ENCODE results near the gene DNAJC13.
A peak's percentile ranks its signal among the peaks of the same experiment; 100 is the strongest.

- peak in 1 of 11 experiments; percentile 3 for TF ChIP-seq CTCF (IDR thresholded peaks at IDR 0.05 in 8 of 11, conservative IDR thresholded peaks at IDR 0.05 in 3 of 11)
- no peak for TF ChIP-seq POLR2A (IDR thresholded peaks at IDR 0.05)
Measured at GRCh38 chr3:132536442-132537153, 119.3 kb downstream of the DNAJC13 start.
